Thoracic aorta (tissue), 2 donors: Measurements from ENCODE around the gene BDKRB2. TPM values are rescaled to one million over a fixed set of nuclear protein-coding genes. Genes with fewer than 3 reads are reported as not detected.

Source experiments
- ATAC-seq: fragments of 150-250 bp; one replicate; pipeline ENCODE4 v1.8.0; 2017; ENCODE audit warnings: low read depth; ENCODE audit not compliant: insufficient number of reproducible peaks, low FRiP score
- DNase-seq: peaks from one replicate; pipeline ENCODE4 v3.0.0-alpha.2; 2020; ENCODE audit warnings: low spot score
- H3K27ac ChIP-seq, 2 donors: fragments of 200-600 bp; sonication (generic); 1 replicate in 1 of 2; 2 replicates in 1 of 2; pipeline ENCODE4 v1.5.1; 2016; ENCODE audit warnings: mild to moderate bottlenecking in 2 of 2, moderate library complexity in 2 of 2
- H3K27me3 ChIP-seq: fragments of 200-600 bp; sonication (generic); replicated peaks from 2 replicates; pipeline ENCODE4 v1.6.0; 2016; ENCODE audit warnings: mild to moderate bottlenecking; ENCODE audit not compliant: insufficient read depth
- H3K36me3 ChIP-seq: fragments of 200-600 bp; sonication (generic); one replicate; pipeline ENCODE4 v1.5.1; 2016
- H3K4me1 ChIP-seq, 2 donors: fragments of 200-600 bp; sonication (generic); 1 replicate in 1 of 2; 2 replicates in 1 of 2; pipeline versions ENCODE4 v1.5.1 to v1.6.0; 2016; ENCODE audit warnings: low read depth in 2 of 2, mild to moderate bottlenecking in 1 of 2; ENCODE audit not compliant: control insufficient read depth in 1 of 2
- H3K4me3 ChIP-seq: fragments of 200-600 bp; sonication (generic); 2 replicates; pipeline ENCODE4 v1.5.1; 2016; ENCODE audit warnings: mild to moderate bottlenecking
- H3K9me3 ChIP-seq: fragments of 200-600 bp; sonication (generic); 2 replicates; pipeline ENCODE4 v1.5.1; 2016
- total RNA-seq, 2 donors: library from RNA; depleted of rRNA; stranded (reverse); fragments of >200 nt; gene quantifications; one replicate each; pipeline versions ENCODE4 v1.1.0 to v1.2.3, GENCODE V29; 2016
- TF ChIP-seq, protein P1 (sequence below): fragments of 200-600 bp; sonication (generic); IDR thresholded peaks from one replicate; pipeline ENCODE4 v1.5.1; 2019; ENCODE audit warnings: antibody characterized with exemption

The BDKRB2 gene
- total RNA-seq, 2 donors from 2014 or later, result 2.6 to 14.3 TPM

DNA sequence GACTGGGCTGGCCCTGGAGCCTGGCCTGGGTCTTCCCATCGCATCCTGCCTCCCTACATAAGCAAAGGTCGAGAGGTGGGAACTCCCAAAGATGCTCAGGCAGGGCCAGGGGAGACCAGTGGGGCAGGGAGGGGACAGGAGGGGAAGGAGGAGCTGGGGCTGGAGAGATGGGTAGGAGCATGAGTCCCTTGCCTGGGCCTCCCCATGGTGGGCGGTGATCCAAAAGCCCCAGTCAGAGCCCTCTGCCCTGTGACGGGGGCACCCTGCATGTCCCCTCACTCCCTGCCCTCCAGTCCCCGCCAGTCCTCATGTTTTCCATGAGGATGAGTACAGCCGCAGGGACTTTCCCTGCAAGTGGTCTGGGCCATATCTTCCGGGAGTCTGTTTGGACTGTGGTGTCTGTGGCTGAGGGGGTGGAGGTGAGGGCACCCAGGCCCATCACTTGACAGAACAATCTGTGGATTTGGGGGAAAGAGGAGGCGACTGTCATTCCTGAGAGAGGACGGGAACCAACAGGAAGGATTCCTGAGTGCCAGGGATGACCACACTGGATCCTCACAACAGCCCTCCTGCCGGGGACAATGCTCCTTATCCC lies 9.3 kb downstream of the BDKRB2 start:
- Histone ChIP-seq H3K27me3 (no peaks in the 10 kb centered on the region), H3K27ac (no peak overlapping the region), H3K4me1 (no peaks in the 10 kb centered on the region), H3K9me3 (peaks cover 3% of the 10 kb centered on the region), H3K36me3 (no peaks in the 10 kb centered on the region), H3K4me3 (no peak overlapping the region)
- ATAC-seq, result no peak
- TF ChIP-seq, protein P1, sequence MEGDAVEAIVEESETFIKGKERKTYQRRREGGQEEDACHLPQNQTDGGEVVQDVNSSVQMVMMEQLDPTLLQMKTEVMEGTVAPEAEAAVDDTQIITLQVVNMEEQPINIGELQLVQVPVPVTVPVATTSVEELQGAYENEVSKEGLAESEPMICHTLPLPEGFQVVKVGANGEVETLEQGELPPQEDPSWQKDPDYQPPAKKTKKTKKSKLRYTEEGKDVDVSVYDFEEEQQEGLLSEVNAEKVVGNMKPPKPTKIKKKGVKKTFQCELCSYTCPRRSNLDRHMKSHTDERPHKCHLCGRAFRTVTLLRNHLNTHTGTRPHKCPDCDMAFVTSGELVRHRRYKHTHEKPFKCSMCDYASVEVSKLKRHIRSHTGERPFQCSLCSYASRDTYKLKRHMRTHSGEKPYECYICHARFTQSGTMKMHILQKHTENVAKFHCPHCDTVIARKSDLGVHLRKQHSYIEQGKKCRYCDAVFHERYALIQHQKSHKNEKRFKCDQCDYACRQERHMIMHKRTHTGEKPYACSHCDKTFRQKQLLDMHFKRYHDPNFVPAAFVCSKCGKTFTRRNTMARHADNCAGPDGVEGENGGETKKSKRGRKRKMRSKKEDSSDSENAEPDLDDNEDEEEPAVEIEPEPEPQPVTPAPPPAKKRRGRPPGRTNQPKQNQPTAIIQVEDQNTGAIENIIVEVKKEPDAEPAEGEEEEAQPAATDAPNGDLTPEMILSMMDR, result no peak
- DNase-seq, result no peak

DNA sequence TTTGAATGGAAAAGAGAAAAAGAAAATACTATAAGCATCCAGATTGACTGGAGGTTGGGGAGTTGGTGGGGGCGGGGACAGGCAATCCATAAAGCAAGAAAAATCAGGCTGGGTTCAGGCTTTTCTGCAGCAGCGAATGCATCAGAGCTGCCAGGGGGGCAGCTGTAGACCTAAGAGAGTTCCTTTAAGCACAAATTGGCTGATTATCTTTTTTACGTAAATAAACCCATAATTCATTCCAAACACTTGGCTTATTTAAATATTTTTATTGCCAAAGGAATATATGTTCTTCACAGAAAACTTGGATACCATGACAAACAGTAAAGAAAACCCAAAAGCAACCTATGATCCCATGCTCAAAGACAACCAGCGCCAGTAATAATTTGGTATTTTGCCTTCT lies 10.2 kb downstream of the BDKRB2 start:
- no peak for DNase-seq
- Histone ChIP-seq H3K27me3 (no peaks in the 10 kb centered on the region), H3K4me1 (no peaks in the 10 kb centered on the region), H3K27ac (no peak overlapping the region), H3K4me3 (no peak overlapping the region), H3K36me3 (no peaks in the 10 kb centered on the region), H3K9me3 (peaks cover 3% of the 10 kb centered on the region)
- TF ChIP-seq, protein P1, result no peak
- ATAC-seq, result no peak

DNA sequence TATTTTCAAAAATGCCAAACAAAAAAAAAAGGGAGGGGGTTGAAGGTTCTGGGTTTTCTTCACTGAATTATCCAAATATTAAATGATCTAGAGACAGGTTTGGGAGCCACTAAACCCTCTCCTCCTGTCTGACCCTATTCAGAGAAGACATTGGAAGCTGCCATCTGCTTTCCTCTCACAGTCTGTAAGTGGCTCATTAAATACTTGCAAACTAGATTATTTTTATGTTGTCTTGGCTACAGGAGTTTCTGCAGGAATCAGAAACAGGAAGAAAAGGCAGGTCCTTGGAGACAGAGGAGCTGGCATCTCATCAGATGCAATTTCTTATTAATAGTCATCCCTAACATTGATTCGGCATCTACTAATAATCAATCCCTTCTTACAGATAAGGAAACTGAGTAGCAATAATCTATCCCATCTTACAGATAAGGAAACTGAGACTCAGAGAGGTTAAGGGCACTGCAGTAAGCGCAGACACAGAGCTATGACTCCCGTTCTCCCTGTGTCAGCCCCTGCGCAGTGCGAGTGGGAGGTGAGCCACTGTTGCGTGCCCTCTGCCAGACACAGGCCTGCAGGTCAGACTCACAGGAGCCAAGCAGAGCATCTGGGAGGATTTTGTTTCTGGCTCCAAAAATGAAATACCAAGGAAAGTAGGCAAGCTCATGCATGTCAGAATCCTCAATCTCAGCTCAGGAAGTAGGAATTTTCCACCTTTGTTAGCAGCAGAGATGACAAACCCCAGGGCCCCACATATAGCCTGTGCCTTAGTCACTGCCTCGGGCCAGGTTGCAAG lies 11.0 kb downstream of the BDKRB2 start:
- no peaks in the 10 kb centered on the region for H3K36me3 ChIP-seq
- H3K27ac ChIP-seq, result no peak overlapping the region
- ATAC-seq (no peak), DNase-seq (no peak)
- no peaks in the 10 kb centered on the region for H3K4me1 ChIP-seq
- no peak overlapping the region for H3K4me3 ChIP-seq
- TF ChIP-seq, protein P1, result no peak
- peaks cover 3% of the 10 kb centered on the region for H3K9me3 ChIP-seq
- no peaks in the 10 kb centered on the region for H3K27me3 ChIP-seq

DNA sequence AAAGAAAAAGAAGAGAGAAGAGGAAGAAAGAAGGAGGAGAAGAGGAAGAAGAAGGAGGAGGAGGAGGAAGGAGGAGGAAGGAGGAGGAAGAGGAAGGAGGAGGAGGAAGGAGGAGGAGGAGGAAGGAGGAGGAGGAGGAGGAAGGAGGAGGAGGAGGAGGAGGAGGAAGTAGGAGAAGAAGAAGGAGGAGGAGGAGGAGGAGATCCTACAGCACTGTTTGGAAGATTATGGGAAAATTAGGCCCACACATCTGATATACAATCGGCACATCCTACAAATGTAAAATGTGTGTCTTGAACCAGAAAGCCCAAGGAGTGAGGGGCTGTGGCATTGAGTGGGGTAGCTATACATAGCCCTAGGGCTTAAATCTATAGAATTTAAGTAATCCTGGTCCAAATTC lies 12.0 kb downstream of the BDKRB2 start:
- Histone ChIP-seq H3K9me3 (peaks cover 3% of the 10 kb centered on the region), H3K4me1 (no peaks in the 10 kb centered on the region), H3K4me3 (no peak overlapping the region), H3K27me3 (no peaks in the 10 kb centered on the region), H3K27ac (no peak overlapping the region), H3K36me3 (no peaks in the 10 kb centered on the region)
- no peak for ATAC-seq
- TF ChIP-seq, protein P1, result no peak
- no peak for DNase-seq

DNA sequence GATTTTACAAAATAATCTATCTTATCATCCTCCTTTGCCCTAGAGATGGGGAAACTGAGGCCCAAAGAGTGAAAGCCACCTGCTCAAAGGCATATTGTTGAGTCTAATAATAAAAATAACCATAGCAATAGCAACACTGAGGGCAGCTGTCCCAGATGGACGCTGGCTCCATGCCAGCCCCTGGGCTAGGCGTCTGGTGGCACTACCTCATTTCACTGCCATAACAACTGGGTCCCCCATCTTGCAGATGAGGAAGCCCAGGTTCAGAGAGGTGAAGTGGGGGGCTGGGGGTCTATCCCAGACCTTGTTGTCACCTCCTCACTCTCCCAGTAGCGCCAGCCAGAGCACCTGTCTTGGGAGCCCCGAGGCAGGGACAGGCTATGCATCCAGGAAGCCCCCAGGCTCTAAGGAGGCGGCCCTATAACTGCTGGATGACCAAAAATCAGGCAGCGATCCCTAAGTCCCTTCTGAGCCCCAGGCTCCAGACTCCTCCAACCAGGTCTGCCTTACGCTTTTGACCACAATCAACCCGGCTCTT lies 12.8 kb downstream of the BDKRB2 start:
- Histone ChIP-seq H3K9me3 (no peaks in the 10 kb centered on the region), H3K4me3 (no peak overlapping the region), H3K27ac (no peak overlapping the region), H3K27me3 (no peaks in the 10 kb centered on the region), H3K4me1 (no peaks in the 10 kb centered on the region), H3K36me3 (no peaks in the 10 kb centered on the region)
- TF ChIP-seq, protein P1, result no peak
- ATAC-seq (no peak), DNase-seq (no peak)
